ENCODE results near the gene PDE4B. TPM values are rescaled to one million over a fixed set of nuclear protein-coding genes. Genes with fewer than 3 reads are reported as not detected.

The PDE4B gene
- total and polyA plus RNA-seq, 9 of the 15 experiments (the other 6 are each of a cell fraction or from before 2014, with no cell fraction given), result 0.09 TPM; not detected in 8

- ChIA-PET CTCF (ENCODE audit: low intra/inter-chr PET ratio) (no interaction called here), POLR2A (no interaction called here)
- BruUV-seq (replicated peaks), result no TSS peak
- WGBS (ENCODE audit: insufficient coverage, low coverage, missing lambda C conversion rate), result 0% methylated on average over 2 of the region's 2 CpGs
- FAIRE-seq, result no peak
- no peak overlapping the region for H3K27ac ChIP-seq (ENCODE audit: extremely low read depth, low read depth, low read length)
- H3K36me3 ChIP-seq (ENCODE audit: control insufficient read depth, insufficient read depth, low read length), result no peaks in the 10 kb centered on the region
- H4K20me1 ChIP-seq (replicated peaks; ENCODE audit: control insufficient read depth, insufficient read depth, low read length), result no peaks in the 10 kb centered on the region
- no peaks in the 10 kb centered on the region for H3K79me2 ChIP-seq (ENCODE audit: control insufficient read depth, insufficient read depth, low read length)
- intact Hi-C loops (cut with micrococcal nuclease), result no loop called here
- H3K4me3 ChIP-seq, result no peak overlapping the region
- no peak overlapping the region for H3K9ac ChIP-seq (ENCODE audit: insufficient read depth in 1 of 2, low read depth in 2 of 2, low read length in 2 of 2)
- no peaks in the 10 kb centered on the region; a peak in 1 of 5 replicates for H3K27me3 ChIP-seq (ENCODE audit: control insufficient read depth in 2 of 2, insufficient read depth in 2 of 2, low read length in 2 of 2)
- H3K9me3 ChIP-seq (replicated peaks; ENCODE audit: control insufficient read depth, insufficient read depth, low read depth, low read length), result no peaks in the 10 kb centered on the region
- no peak overlapping the region for H3K4me2 ChIP-seq (ENCODE audit: insufficient read depth, low read length)
- no peak for DNase-seq (ENCODE audit: extremely low read depth in 1 of 4, low spot score in 3 of 4)
- ATAC-seq, result no peak
- H2AFZ ChIP-seq (ENCODE audit: low read depth, low read length), result no peak overlapping the region
- H3K9me1 ChIP-seq (ENCODE audit: control insufficient read depth, insufficient read depth, low read length), result no peaks in the 10 kb centered on the region
- in situ Hi-C loops (cut with MboI), result no loop called here
- no peaks in the 10 kb centered on the region for H3K4me1 ChIP-seq (replicated peaks in 1 of 2; ENCODE audit: control insufficient read depth in 2 of 2, insufficient read depth in 2 of 2, low read length in 2 of 2)
- no peak for TF ChIP-seq ZNF583 (CRISPR knock-in tag; IDR thresholded peaks at IDR 0.05)
- no peak for TF ChIP-seq ZBTB34 (CRISPR knock-in tag; IDR thresholded peaks at IDR 0.05)
- TF ChIP-seq E2F6 (IDR thresholded peaks at IDR 0.05; ENCODE audit: borderline replicate concordance in 1 of 2, extremely low read depth in 1 of 2, insufficient read depth in 1 of 2, insufficient read length in 1 of 2, low read depth in 1 of 2, low read length in 1 of 2, poor library complexity in 1 of 2, severe bottlenecking in 1 of 2), result no peak
- TF ChIP-seq NCOA6 (IDR thresholded peaks at IDR 0.05), result no peak
- no peak for TF ChIP-seq CXXC5 (CRISPR knock-in tag; IDR thresholded peaks at IDR 0.05)
- TF ChIP-seq FOXM1 (IDR thresholded peaks at IDR 0.05; ENCODE audit: low read depth), result no peak
- no peak for TF ChIP-seq FOXM1 (CRISPR knock-in tag; IDR thresholded peaks at IDR 0.05; ENCODE audit: low read depth)
- no peak for TF ChIP-seq SMARCE1 (IDR thresholded peaks at IDR 0.05)
- no peak for TF ChIP-seq TFAP4 (CRISPR knock-in tag; IDR thresholded peaks at IDR 0.05; ENCODE audit: borderline replicate concordance)
- TF ChIP-seq FOXA1 (IDR thresholded peaks at IDR 0.05; ENCODE audit: borderline replicate concordance), result no peak
- no peak for TF ChIP-seq TBP (optimal IDR thresholded peaks at IDR 0.05; ENCODE audit: low read depth, low read length)
- no peak for TF ChIP-seq TOE1 (IDR thresholded peaks at IDR 0.05; ENCODE audit: borderline replicate concordance)
- TF ChIP-seq TOE1 (CRISPR knock-in tag; IDR thresholded peaks at IDR 0.05; ENCODE audit: borderline replicate concordance, low read depth), result no peak
- TF ChIP-seq ZFP91 (CRISPR knock-in tag; IDR thresholded peaks at IDR 0.05), result no peak
These were observed 315.9 kb downstream of the PDE4B start for GRCh38 chr1:66108624-66109023.
